GM19372 (cell line): ENCODE results near the gene FABP1.

Experiments
- ATAC-seq: cut with Tn5 transposase; IDR thresholded peaks from one replicate; pipeline ENCODE4 v1.9.1; 2021; ENCODE audit warnings: mild to moderate bottlenecking, low read depth, moderate library complexity; ENCODE audit not compliant: unreplicated experiment

FABP1 gene

GRCh38 chr2:88085099-88085498 lies 42.8 kb downstream of the FABP1 start:
- no peak for ATAC-seq

GRCh38 chr2:88082781-88083180 lies 45.1 kb downstream of the FABP1 start:
- ATAC-seq = no peak

GRCh38 chr2:88081924-88082608 lies 45.8 kb downstream of the FABP1 start:
- ATAC-seq = no peak

GRCh38 chr2:88080545-88080944 lies 47.3 kb downstream of the FABP1 start:
- no peak for ATAC-seq

- no peak for ATAC-seq
Measured at GRCh38 chr2:88078643-88079172, 49.2 kb downstream of the FABP1 start.

GRCh38 chr2:88077080-88077479 lies 50.8 kb downstream of the FABP1 start:
- no peak for ATAC-seq

- ATAC-seq = no peak
Measured at GRCh38 chr2:88074854-88075292, 53.0 kb downstream of the FABP1 start.

GRCh38 chr2:88074150-88074549 lies 53.7 kb downstream of the FABP1 start:
- no peak for ATAC-seq
